Activated CD8-positive, alpha-beta memory T cell treated with anti-CD3 and anti-CD28 coated beads for 48 hours (primary cell): ENCODE measurements around the gene KIF26B.
"Not testable (repeated sequence)": the region's sequence is repeated elsewhere in the genome, so short reads cannot be mapped to it uniquely, and the experiment has no call there.

ENCODE experiments used
- DNase-seq, 3 experiments: peaks; one replicate each; pipeline ENCODE4 v3.0.0-alpha.2; 2020; ENCODE audit warnings: low read depth in 2 of 3, low spot score in 2 of 3

The KIF26B gene

DNA sequence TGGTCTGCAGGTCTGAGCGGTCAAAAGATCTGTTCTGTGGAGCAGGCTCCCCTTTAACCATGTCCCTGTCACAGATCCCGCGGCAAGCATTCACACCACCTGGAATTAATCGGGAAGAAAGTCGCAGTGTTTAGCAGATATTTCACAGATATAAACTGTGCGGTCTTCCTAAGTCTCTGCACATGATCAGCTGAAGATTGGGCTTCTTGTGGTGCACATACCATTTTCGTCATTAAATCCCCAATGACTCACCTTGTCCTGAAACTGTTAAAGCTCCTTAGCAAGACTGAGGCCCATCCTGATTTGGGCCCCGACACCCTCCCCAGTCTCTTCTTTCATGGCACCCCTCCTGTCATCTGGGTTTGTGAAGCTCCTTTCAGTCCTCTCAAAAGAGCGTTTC lies 158.8 kb downstream of the KIF26B start:
- DNase-seq, result no peak

DNA sequence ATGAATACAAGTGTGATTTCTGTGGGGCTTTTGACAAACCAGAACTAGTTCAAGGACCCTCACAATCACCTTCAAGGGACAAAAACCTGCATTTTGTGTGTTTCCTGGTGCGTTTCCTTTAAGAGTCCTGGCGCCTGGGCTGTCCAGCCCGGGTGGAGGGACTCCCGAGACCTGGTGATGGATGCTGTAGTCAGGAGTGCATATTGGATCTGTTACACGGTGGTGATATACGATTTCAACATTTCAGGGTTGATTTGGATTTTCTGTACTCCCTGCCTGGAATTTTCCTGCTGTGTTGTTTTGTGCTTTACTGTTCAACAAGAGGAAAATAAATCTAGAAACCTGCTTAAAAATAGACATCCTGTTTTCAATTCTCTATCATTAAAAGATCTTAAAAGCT lies 162.0 kb downstream of the KIF26B start:
- no peak for DNase-seq

DNA sequence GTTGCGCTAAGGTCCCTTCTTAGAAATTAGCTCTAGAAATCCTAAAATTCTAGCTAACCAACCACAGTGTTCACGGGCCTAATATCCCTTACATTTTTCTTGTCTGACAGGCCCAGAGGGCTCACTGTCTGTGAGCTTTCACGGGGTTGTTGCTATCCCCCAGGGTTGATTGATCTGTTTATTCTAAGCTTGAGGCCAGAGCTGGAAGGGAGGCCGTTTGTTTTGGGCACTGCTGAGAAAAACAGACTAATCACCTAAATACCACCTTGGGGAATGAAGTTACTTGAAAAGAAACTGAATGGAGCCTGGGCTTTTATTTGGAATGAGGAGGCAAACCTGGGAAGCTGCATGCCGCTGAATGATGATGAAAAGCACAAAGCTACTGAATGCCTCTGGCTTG lies 162.4 kb downstream of the KIF26B start:
- DNase-seq, result no peak

DNA sequence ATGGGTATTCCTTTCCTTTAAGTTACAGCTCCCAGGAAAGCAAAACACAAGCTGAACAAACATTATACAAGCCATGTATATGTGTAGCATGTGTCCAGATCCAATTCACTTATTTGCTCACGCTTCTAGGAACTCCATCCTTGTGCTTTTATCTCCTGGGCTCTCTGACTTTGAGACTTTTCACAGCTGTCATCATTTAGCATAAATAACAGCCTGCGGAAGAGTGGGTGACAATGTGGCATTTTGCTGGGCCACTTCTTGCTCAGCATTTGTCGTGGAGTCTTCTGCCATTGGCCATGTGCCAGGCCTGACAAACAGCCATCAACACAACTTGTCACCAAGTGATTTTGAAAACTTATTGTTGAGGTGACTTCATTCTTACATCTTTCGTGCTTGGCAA lies 164.3 kb downstream of the KIF26B start:
- DNase-seq, result no peak

DNA sequence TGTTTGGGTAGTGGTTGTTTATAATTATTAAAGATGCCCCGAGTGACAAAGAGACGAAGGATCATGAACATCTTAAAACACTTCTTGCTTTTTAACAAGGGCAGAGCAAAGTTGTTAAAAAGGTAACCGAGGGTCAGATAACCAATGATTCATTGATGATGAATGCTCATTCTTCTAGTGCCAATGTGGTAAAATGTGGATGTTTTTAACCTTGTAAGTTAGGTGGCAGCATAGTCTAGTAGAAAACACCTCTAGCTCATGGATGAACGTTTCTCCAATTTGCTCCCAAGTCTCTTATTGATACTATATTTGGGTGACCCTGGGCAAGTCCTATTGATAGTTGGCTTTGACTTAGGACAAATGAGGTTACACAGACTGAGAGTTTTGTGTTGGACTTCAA lies 167.9 kb downstream of the KIF26B start:
- DNase-seq, result no peak

DNA sequence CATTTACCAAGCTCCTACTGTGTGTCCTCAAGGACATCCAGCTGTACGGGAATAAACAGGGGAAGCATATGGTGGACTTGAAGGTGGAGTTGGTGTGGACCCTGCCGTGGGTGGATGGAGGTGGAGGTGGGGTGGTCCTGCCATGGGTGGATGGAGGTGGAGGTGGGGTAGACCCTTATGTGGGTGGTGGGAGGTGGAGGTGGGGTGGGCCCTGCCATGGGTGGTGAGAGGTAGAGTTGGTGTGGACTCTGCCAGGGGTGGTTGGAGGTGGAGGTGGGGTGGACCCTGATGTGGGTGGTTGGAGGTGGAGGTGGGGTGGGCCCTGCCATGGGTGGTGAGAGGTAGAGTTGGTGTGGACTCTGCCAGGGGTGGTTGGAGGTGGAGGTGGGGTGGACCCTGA lies 169.0 kb downstream of the KIF26B start:
- not testable (repeated sequence) for DNase-seq

DNA sequence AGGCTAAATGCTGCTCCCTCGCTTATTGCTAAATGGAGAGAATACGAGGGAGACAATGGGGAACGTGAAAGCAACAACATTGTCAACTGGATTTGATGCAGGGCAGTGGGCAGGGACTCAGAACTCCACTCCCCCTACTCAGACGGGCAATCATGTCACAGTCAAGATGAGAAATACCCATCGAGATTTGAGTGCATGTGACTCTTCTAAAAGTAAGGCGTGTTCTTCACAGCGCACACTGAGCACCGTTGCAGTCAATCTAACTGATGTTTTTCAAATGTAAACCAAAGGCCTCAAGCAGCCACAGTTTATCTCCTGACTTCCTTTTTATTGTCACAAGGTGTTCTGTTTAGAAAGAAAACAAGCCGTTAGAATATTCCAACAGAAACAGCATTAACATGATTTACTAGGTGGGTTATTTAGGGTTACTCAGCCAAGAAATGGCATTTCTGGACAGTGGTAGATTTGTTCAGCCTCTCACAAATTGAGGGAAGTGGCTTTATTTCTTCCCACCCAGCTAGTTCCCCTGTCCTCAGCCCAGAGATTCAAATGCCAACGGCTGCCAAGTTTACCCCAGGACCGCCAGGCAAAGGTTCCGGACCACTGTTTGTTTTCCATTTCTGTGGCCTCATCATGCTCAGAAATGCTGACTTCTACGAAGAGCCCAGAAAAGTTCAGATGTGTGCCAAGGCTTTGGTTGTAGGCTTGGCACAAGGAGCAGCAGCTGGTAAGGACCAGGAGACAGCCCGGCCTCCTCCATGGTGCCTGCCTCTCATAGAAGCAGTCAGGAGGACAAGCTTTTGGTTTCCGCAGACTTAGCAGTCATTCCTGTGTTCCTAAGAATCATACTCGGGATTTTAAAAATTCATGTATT lies 171.4 kb downstream of the KIF26B start:
- DNase-seq, result no peak

DNA sequence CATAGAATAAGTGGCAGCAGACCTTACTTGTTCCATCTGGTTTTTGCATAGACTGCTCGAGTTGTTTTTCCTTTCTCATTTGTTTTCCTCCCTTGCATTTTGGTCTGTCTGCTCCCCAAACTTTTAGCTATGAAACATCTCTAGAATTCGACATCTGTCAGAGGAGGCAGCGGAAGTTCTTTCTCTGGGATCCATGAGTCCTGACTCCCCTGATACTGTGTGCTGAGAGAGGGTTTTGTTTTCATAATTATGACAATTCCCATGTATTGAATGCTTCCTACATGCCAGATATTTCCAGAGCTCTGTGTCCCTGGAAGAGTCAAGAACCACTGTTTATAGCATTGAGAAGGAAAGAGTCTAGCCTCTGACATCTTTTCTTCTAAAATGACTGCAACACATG lies 172.6 kb downstream of the KIF26B start:
- no peak for DNase-seq

DNA sequence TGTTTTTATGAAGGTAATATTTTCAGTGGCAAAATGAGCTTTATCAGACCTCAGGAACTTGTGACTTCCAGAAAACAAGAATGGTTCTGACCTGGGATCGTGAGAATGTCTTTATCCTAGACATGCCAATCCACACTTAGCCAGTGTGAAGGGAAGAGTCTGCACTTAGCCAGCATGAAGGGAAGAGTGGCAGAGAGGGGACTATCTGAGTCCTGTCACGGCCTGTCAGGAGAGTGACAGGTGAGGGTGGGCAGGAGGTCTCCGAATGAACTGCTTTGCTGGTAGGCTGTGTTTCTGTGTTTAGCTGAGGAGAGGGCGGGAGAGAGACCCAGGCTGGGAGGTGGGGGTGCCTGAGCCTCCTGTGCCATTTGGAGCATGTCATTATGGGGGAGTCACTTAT lies 173.1 kb downstream of the KIF26B start:
- DNase-seq, result no peak

DNA sequence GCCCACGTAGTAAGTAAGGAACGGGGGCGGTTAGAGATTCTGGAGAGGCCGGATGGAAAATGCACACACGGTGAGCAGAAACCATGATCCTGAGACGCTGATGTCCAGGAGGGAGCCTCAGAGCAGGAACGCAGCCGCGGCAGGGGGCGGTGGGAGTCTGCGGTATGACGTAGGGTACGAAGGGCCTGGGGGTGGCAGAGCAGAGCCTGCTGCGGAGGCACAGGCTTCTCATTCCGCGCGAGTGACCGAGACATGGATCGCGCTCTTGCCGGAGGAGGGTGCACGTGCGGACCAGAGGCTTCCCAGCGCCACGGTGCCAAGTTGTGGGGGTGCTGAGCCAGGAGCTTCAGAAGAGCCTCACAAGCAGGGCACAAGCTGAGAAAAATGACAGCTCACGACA lies 176.2 kb downstream of the KIF26B start:
- no peak for DNase-seq

DNA sequence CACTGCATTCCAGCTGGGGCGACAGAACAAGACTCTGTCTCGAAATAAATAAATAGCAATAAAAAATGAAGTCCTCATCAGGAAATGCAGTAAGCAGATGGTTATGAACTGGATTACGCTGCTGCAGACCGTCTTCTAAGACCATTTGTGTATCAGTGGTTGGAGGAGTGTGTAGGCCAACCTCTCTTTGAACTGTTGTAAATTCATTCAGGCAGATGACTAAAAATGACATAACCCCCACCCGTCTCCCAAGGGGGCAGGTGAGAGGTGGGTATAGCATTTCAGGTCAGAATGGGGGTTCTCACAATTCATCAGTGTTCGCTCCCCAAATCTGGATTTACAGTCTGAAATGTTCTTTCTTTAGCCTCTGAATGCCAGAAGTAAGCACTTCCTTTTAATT lies 177.3 kb downstream of the KIF26B start:
- DNase-seq, result no peak

DNA sequence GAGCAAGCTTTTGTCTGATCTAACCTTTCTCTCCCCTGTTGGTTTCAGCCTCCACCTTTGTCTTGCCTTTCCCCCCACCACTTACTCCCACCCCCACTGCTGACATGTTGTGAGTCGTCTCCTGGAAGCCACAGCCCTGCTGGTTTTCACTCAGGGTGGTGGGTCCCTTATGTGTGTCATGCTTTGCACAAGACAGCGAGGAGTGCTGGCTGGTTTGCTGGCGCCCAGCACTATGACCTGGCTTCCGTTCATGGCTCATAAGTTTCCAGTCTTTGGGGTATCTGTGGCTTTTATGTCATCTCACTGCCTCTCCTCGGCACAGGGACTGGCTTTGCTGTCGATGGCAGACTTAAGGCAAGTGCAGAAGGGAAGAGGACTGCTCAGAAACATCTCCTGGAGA lies 177.7 kb downstream of the KIF26B start:
- DNase-seq, result peak in 2 of 3 experiments; percentile 25 to 45

DNA sequence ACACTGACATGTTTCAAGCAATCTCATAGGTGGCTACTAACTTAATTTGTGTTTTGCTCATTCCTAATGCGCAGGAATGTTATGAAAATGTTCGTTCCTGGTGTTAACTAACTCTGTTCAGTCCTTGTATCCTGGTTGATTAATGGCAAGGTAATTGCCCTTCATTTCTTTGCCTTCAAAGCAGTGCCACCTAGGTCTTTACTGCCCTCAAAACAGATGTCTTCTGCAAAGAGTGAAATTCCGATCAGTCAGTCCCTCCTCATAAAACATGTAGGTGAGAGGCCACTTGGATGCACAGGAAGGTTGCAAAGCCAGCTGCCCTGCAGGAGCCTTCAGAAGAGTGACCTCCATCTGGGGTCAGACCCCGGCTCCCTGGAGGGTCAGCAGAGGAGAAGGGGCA lies 179.4 kb downstream of the KIF26B start:
- no peak for DNase-seq

DNA sequence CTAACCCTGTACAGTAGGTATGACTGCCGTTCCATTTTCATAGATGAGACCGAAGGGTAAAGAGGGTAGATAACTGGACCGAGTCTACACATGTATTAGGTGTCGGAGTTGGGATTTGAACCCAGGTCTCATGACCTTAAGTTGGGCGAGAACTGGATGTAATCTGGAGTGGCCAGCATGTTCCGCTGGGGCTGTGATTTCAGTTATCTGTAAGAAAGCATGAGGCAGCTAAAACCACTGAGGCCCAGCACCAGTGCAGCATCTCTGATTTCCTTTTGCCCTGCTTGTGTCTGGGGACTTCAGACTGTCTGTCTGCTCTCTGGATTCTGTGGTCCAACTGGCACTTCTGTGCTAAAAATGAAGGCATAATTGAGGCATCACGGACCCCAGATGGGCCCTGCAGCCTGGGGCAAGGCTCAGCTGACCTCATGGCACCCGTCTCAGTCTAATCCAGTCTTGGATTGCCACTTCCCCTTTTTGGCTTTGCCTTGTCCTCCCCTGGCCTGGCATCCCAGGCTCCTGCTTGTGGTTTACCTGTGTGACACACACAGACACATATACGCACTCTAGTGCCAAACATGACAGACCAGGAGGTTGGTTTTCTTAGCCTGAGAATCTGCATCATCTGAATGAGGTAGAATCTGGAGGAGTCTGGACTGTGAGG lies 180.2 kb downstream of the KIF26B start:
- no peak for DNase-seq

DNA sequence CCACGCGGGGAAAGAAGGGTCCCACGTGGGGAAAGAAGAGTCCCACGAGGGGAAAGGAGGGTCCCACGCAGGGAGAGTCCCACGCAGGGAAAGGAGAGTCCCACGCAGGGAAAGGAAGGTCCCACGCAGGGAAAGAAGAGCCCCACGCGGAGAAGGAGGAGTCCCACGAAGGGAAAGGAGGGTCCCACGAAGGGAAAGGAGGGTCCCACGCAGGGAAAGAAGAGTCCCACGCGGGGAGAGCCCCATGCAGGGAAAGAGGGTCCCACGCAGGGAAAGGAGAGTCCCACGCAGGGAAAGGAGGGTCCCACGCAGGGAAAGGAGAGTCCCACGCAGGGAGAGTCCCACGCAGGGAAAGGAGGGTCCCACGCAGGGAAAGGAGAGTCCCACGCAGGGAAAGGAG lies 180.9 kb downstream of the KIF26B start:
- not testable (repeated sequence) for DNase-seq

DNA sequence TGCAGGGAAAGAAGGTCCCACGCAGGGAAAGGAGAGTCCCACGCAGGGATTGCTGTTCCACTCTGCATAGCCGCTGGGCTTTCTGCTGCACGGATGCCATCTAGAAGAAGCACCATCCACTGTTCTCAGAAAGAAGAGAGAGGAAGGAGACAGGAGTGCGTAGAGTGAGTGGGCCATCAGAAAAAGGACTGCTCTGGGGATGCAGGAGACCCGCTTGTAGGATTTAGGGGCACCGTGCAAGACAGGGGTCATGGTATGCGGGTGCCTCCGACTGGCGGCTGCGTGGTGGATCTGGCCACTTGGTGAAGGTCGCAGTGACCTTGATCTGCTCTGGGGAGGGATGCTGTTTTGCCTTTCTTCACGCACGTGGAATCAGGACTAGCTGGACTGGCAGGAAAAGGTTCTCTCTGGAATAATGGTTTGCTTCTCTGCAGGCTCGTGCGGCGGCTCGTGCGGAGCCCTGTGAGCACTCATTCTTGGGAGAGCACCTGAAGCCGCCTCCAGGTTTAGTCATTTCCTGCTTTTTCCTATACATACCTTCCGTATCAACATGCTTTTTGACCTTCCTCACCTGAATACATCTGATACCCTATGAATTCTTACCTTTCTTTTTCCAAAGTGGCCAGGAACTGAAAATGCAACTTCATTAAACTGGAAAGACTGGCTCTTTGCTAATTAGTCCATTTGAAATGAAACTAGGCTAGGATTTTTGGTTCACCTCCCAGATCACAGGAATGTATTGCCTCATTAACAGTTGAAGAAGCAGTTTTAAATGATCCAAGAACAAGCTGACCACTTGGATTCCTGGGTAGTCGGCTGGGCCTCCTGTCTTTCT lies 181.6 kb downstream of the KIF26B start:
- no peak for DNase-seq

DNA sequence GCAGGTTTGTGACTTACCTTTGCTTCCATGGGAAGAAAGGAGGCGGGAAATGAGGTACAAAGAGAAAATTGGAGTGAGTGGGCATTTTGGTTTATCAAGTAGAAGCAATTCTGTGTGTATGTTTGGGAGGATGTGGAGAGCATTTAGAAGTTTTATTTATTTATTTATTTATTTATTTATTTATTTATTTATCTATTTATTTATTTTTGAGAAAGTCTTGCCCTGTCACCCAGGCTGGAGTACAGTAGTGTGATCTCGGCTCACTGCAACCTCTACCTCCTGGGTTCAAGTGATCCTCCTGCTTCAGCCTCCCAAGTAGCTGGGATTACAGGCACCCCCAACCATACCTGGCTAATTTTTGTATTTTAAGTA lies 182.2 kb downstream of the KIF26B start:
- DNase-seq, result not testable (repeated sequence)

DNA sequence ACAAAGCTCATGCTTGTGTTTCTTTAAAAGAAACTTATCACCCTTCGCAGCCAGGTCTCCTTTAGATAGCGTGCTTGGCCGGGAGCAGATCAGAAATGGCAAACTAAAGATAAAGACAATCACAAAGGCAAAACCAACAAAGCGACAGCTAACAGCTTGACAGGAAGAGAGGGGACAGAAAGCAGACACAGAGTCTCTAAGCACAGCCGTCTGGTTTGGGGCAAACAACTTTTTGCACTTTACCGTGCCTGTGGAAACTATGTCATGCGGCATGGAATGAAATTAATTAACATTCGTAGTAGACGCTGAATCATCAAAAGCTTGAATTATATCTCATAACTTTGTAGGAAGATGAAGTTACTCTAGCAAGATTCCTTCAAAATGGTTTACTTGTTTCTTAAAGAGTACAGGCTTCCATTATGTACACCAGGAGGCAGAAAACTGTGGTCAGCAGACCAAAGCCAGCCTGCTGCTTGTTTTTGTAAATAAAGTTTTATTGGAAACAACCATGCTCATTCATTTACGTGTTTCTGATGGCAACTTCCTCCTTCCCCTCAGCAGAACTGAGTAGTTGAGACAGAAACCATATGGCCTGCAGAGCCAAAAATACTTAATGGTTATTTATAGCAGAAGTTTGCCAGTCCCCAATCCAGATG lies 183.2 kb downstream of the KIF26B start:
- DNase-seq, result no peak

DNA sequence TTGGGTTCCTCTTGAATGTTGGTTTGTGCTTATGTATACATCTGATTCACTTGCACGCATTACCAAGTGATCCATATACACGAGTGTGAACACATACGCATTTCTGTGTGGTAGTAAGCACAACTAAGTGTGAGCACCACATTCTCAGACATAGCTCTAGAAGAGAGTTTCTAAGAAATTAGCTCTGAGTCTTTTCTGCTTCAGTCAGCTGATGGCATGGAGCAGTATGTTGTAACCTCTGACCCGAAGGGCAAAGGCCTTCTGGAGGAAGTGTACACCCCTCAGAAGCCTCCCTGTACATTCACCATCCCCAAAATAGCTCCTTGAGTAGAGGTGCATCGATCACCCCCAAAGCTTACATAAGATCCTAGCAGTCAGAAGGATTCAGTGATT lies 183.7 kb downstream of the KIF26B start:
- DNase-seq, result no peak

DNA sequence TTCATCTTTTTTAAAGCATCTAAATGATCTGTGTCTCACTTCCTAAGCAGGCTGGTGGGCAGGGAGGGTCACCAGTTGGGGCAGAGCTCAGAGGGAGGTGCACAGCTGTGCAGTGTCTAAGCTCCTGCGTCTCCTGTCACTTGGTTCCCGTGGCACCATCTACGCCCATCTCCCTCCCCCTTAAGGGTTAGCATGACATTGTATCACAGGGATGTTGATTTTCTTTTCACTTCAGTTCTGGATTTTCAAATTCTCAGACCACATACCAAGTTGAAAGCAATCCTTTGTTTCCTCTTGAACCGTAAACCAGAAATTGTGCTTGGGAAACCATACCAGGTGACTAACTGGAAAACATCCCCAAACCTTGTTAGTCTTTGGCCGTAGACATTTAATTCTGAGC lies 187.0 kb downstream of the KIF26B start:
- DNase-seq, result no peak

DNA sequence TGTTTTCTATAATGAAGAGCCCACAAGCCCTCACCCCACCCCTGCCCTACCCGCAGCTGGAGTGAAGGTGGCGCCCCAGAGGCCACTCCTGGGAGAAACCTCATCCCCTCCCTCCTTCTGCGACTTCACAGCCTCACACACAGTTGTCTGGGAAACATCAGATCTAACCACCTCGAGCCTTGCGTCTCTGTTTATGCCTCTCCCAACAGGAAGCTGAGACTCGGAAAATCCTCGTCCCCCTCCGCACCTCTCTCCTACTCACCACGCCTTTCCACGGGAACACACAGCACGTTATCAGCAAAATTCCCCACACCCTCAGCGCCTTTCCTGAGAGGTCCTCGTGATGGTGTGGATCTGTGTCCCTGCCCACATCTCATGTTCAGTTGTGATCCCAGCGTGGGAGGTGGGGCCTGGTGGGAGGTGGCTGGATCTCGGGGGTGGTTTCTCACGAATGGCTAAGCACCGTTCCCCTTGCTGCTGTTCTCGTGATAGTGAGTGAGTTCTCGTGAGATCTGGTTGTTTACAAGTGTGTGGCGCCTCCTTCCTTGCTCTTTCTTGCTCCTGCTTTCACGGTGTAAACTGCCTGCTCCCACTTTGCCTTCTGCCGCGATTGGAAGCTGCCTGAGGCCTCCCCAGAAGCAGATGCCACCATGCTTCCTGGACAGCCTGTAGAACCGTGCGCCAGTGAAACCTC lies 190.6 kb downstream of the KIF26B start:
- no peak for DNase-seq
